HepG2 (cell line): ENCODE results near the gene PCDH12.

Source experiments
- ETS1 ChIP-seq: sonication (generic); formaldehyde crosslinking; IDR thresholded peaks from 2 replicates; pipeline ENCODE4 v1.4.0; 2020; ENCODE audit warnings: missing genetic modification reagents
- JUN ChIP-seq: sonication (generic); formaldehyde crosslinking; IDR thresholded peaks from 2 replicates; pipeline ENCODE4 v1.4.0; 2020; ENCODE audit warnings: mild to moderate bottlenecking, missing genetic modification reagents
- TF ChIP-seq, protein P1 (sequence below): sonication (generic); formaldehyde crosslinking; IDR thresholded peaks from 2 replicates; pipeline ENCODE4 v1.8.0; 2022; ENCODE audit warnings: mild to moderate bottlenecking, missing genetic modification reagents
- TF ChIP-seq, protein P2 (sequence below): sonication (generic); formaldehyde crosslinking; IDR thresholded peaks from 2 replicates; pipeline ENCODE4 v1.8.0; 2022; ENCODE audit warnings: missing genetic modification reagents, mild to moderate bottlenecking, borderline replicate concordance

GRCh38 chr5:141914797-141915196 lies 43.2 kb downstream of the PCDH12 start:
- TF ChIP-seq, protein P1, sequence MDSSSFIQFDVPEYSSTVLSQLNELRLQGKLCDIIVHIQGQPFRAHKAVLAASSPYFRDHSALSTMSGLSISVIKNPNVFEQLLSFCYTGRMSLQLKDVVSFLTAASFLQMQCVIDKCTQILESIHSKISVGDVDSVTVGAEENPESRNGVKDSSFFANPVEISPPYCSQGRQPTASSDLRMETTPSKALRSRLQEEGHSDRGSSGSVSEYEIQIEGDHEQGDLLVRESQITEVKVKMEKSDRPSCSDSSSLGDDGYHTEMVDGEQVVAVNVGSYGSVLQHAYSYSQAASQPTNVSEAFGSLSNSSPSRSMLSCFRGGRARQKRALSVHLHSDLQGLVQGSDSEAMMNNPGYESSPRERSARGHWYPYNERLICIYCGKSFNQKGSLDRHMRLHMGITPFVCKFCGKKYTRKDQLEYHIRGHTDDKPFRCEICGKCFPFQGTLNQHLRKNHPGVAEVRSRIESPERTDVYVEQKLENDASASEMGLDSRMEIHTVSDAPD (CRISPR knock-in tag) = no peak
- TF ChIP-seq ETS1 (CRISPR knock-in tag) = no peak
- TF ChIP-seq JUN (CRISPR knock-in tag) = no peak
- TF ChIP-seq, protein P2, sequence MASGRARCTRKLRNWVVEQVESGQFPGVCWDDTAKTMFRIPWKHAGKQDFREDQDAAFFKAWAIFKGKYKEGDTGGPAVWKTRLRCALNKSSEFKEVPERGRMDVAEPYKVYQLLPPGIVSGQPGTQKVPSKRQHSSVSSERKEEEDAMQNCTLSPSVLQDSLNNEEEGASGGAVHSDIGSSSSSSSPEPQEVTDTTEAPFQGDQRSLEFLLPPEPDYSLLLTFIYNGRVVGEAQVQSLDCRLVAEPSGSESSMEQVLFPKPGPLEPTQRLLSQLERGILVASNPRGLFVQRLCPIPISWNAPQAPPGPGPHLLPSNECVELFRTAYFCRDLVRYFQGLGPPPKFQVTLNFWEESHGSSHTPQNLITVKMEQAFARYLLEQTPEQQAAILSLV (CRISPR knock-in tag) = no peak
